ENCODE data around the gene LHX4.

DNA sequence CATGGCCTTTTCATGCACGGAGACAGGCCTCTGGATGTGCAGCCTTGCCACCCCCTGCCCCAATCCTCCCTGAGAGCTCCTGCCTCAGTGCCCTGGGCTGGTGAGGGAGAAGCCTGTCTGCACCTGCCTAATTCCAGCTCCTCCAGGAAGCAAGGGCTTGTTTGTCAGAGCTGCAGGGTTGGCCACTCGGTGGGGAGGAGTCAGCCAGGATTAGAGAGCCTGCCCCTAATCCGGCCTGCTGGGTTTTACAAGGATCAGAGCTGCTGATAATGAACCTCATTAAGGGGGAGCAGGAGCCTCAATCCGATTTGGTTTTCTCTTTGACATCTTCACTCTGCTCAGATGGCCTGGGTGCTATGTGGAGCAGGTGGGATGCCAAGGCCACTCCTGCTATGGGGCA is 31.9 kb upstream of the LHX4 start:
- TF ChIP-seq REST (IDR thresholded peaks at IDR 0.05; ENCODE audit: low read depth) (no peak), CEBPB (IDR thresholded peaks at IDR 0.05) (no peak), NFIC (IDR thresholded peaks at IDR 0.05) (no peak), TEAD4 (IDR thresholded peaks at IDR 0.05) (no peak), TAF1 (IDR thresholded peaks at IDR 0.05; ENCODE audit: low read depth) (no peak), YY1 (IDR thresholded peaks at IDR 0.05; ENCODE audit: low read depth) (no peak)
- TF ChIP-seq, protein P1, sequence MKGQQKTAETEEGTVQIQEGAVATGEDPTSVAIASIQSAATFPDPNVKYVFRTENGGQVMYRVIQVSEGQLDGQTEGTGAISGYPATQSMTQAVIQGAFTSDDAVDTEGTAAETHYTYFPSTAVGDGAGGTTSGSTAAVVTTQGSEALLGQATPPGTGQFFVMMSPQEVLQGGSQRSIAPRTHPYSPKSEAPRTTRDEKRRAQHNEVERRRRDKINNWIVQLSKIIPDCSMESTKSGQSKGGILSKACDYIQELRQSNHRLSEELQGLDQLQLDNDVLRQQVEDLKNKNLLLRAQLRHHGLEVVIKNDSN (IDR thresholded peaks at IDR 0.05), result no peak

All from Ishikawa (cell line).